CD1c-positive myeloid dendritic cell (primary cell): ENCODE results near the gene TPM2.
"Not testable (repeated sequence)": the region's sequence is repeated elsewhere in the genome, so short reads cannot be mapped to it uniquely, and the experiment has no call there.

Experiments
- DNase-seq: peaks from one replicate; pipeline ENCODE4 v3.0.0-alpha.2; 2016; ENCODE audit errors: extremely low spot score

TPM2 gene

GRCh38 chr9:35656348-35656747 is 33.4 kb downstream of the TPM2 start:
- DNase-seq = no peak

GRCh38 chr9:35653611-35654010 is 36.1 kb downstream of the TPM2 start:
- no peak for DNase-seq

GRCh38 chr9:35652829-35653209 is 36.9 kb downstream of the TPM2 start:
- DNase-seq = no peak

- peak; percentile 78 for DNase-seq
Measured at GRCh38 chr9:35651956-35652828, 37.5 kb downstream of the TPM2 start.

- no peak for DNase-seq
Measured at GRCh38 chr9:35650341-35651158, 39.2 kb downstream of the TPM2 start, which contains the start of gene SIT1. Gene SIT1, minus strand, starts transcription at chr9:35650931. Its CDS starts 78 bp downstream, at chr9:35650853.

GRCh38 chr9:35649431-35650340 is 40.0 kb downstream of the TPM2 start:
- peak; percentile 85 for DNase-seq

- peak; percentile 95 for DNase-seq
Measured at GRCh38 chr9:35646533-35647265, 43.0 kb downstream of the TPM2 start.

- no peak for DNase-seq
Measured at GRCh38 chr9:35646153-35646532, 43.6 kb downstream of the TPM2 start.

GRCh38 chr9:35645736-35646135 is 44.0 kb downstream of the TPM2 start:
- not testable (repeated sequence) for DNase-seq

- no peak for DNase-seq
Measured at GRCh38 chr9:35643046-35643445, 46.7 kb downstream of the TPM2 start.

- DNase-seq = not testable (repeated sequence)
Measured at GRCh38 chr9:35641478-35641877, 48.2 kb downstream of the TPM2 start.

GRCh38 chr9:35640431-35640830 is 49.3 kb downstream of the TPM2 start:
- not testable (repeated sequence) for DNase-seq

GRCh38 chr9:35639631-35640030 is 50.1 kb downstream of the TPM2 start:
- DNase-seq = no peak

- not testable (repeated sequence) for DNase-seq
Measured at GRCh38 chr9:35639225-35639624, 50.5 kb downstream of the TPM2 start.

- DNase-seq = not testable (repeated sequence)
Measured at GRCh38 chr9:35638751-35639150, 51.0 kb downstream of the TPM2 start.

GRCh38 chr9:35637427-35637955 is 52.2 kb downstream of the TPM2 start:
- DNase-seq = not testable (repeated sequence)

- not testable (repeated sequence) for DNase-seq
Measured at GRCh38 chr9:35636877-35637246, 52.9 kb downstream of the TPM2 start.

- peak; percentile 79 for DNase-seq
Measured at GRCh38 chr9:35636135-35636876, 53.4 kb downstream of the TPM2 start.

- DNase-seq = peak; percentile 47
Measured at GRCh38 chr9:35635730-35636129, 54.0 kb downstream of the TPM2 start.
